DOHH2 (cell line): Measurements from ENCODE around the gene MRPL38.
A peak's percentile ranks its signal among the peaks of the same experiment; 100 is the strongest.

Source experiments
- EZH2phosphoT487 ChIP-seq: fragments of 200-600 bp; sonication (generic); IDR thresholded peaks from 2 replicates; pipeline ENCODE4 v1.6.1; 2017; ENCODE audit warnings: borderline replicate concordance, mild to moderate bottlenecking, antibody characterized with exemption, low read length, moderate library complexity, mixed read lengths
- TF ChIP-seq, protein P1 (sequence below): fragments of 200-600 bp; sonication (generic); IDR thresholded peaks from one replicate; pipeline ENCODE4 v1.5.1; 2014; ENCODE audit warnings: antibody characterized with exemption, mild to moderate bottlenecking, low read depth, low read length; ENCODE audit not compliant: poor library complexity, severe bottlenecking

DNA sequence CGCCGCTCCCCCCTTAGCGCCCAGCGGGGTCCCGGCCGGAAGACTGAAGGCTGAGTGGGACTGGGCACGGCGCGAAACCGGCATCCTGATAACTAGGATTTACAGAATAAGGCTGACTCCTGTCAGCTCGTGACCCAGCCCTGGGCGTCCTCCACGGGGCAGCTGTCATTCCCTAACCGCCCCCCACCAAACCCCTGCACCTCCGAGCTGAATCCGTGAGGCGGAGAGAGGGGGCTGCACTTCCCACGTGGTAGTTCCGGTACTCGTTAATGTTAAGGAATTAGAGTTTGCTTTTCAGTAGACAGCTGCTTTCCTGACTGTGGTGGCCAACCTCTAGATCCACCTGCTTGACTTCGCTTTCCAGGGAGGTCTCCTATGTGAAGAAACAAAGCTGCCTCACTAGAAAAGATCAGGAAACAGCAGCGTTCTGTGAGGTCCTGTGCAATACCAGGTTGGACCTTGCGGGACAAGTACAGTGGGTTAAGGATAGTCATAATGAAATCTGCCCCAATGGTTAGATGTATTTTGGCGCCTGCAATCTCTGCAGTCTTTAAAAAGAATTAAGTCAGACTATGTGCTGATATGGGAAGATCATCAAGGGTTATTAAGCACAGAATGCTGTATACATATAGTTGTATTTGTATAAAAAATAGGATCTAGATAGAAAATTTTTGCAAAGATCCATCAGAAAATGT is 48.5 kb downstream of the MRPL38 start:
- TF ChIP-seq, protein P1, sequence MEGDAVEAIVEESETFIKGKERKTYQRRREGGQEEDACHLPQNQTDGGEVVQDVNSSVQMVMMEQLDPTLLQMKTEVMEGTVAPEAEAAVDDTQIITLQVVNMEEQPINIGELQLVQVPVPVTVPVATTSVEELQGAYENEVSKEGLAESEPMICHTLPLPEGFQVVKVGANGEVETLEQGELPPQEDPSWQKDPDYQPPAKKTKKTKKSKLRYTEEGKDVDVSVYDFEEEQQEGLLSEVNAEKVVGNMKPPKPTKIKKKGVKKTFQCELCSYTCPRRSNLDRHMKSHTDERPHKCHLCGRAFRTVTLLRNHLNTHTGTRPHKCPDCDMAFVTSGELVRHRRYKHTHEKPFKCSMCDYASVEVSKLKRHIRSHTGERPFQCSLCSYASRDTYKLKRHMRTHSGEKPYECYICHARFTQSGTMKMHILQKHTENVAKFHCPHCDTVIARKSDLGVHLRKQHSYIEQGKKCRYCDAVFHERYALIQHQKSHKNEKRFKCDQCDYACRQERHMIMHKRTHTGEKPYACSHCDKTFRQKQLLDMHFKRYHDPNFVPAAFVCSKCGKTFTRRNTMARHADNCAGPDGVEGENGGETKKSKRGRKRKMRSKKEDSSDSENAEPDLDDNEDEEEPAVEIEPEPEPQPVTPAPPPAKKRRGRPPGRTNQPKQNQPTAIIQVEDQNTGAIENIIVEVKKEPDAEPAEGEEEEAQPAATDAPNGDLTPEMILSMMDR, result peak; percentile 39
- no peak for TF ChIP-seq EZH2phosphoT487
